Lower leg skin (tissue), 3 donors: ENCODE results near the gene SLC12A3.

Source experiments
- POLR2A ChIP-seq, 2 donors: fragments of 450-650 bp; IDR thresholded peaks; one replicate each; pipeline ENCODE4 v1.6.1; 2016 to 2017; ENCODE audit warnings: antibody characterized with exemption in 2 of 2, mild to moderate bottlenecking in 1 of 2, moderate library complexity in 1 of 2
- TF ChIP-seq, protein P1 (sequence below), 3 donors: fragments of 450-650 bp; IDR thresholded peaks; one replicate each; pipeline ENCODE4 v1.5.1; 2016; ENCODE audit warnings: antibody characterized with exemption in 3 of 3, mild to moderate bottlenecking in 3 of 3, moderate library complexity in 2 of 3

DNA sequence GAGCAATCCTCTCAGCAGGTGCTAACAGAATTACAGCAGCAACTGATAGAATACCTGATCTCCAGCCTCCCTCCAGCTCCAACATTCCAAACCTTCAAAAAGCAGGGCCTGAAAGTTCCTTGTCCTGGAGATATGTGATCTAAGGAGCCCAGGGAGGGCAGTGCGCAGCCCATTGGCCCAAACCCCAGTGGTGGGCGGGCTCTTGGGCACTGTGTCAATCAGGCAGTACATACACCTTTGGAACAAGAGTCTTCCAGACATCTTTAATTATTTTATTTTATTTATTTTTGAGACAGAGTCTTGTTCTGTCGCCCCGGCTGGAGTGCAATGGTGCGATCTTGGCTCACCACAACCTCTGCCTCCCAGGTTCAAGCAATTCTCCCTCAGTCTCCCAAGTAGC is 24.2 kb downstream of the SLC12A3 start:
- TF ChIP-seq, protein P1, sequence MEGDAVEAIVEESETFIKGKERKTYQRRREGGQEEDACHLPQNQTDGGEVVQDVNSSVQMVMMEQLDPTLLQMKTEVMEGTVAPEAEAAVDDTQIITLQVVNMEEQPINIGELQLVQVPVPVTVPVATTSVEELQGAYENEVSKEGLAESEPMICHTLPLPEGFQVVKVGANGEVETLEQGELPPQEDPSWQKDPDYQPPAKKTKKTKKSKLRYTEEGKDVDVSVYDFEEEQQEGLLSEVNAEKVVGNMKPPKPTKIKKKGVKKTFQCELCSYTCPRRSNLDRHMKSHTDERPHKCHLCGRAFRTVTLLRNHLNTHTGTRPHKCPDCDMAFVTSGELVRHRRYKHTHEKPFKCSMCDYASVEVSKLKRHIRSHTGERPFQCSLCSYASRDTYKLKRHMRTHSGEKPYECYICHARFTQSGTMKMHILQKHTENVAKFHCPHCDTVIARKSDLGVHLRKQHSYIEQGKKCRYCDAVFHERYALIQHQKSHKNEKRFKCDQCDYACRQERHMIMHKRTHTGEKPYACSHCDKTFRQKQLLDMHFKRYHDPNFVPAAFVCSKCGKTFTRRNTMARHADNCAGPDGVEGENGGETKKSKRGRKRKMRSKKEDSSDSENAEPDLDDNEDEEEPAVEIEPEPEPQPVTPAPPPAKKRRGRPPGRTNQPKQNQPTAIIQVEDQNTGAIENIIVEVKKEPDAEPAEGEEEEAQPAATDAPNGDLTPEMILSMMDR (IDR thresholded peaks at IDR 0.05): no peak
- no peak for TF ChIP-seq POLR2A (IDR thresholded peaks at IDR 0.05)
